HL-60/S4 (cell line): ENCODE data around the gene SLC6A19.

ENCODE experiments used
- in situ Hi-C: fragments of 300-500 bp; cut with MboI; formaldehyde crosslinking; loops from 2 replicates; pipeline ENCODE4 v1.14.3; 2022; ENCODE audit warnings: low sequenced_read_pairs

SLC6A19 gene

GRCh38 chr5:1206521-1207412, 5.4 kb downstream of the SLC6A19 start:
- in situ Hi-C loops: no loop called here

GRCh38 chr5:1207555-1207954, 6.2 kb downstream of the SLC6A19 start:
- in situ Hi-C loops: no loop called here

- in situ Hi-C loops: no loop called here
Observed at GRCh38 chr5:1208221-1208742, 6.9 kb downstream of the SLC6A19 start.

GRCh38 chr5:1208743-1209488, 7.5 kb downstream of the SLC6A19 start:
- in situ Hi-C loops: no loop called here

GRCh38 chr5:1209489-1209852, 8.1 kb downstream of the SLC6A19 start:
- in situ Hi-C loops: no loop called here

GRCh38 chr5:1209896-1210776, 8.7 kb downstream of the SLC6A19 start:
- in situ Hi-C loops: no loop called here

GRCh38 chr5:1210832-1211251, 9.4 kb downstream of the SLC6A19 start:
- in situ Hi-C loops: no loop called here

GRCh38 chr5:1211701-1212100, 10.3 kb downstream of the SLC6A19 start:
- in situ Hi-C loops: no loop called here

- in situ Hi-C loops: no loop called here
Observed at GRCh38 chr5:1212271-1212670, 10.9 kb downstream of the SLC6A19 start.

- in situ Hi-C loops: no loop called here
Observed at GRCh38 chr5:1212881-1213280, 11.5 kb downstream of the SLC6A19 start.

GRCh38 chr5:1213508-1214162, 12.2 kb downstream of the SLC6A19 start:
- in situ Hi-C loops: no loop called here

GRCh38 chr5:1214163-1214935, 13.0 kb downstream of the SLC6A19 start:
- in situ Hi-C loops: no loop called here

- in situ Hi-C loops: no loop called here
Observed at GRCh38 chr5:1214936-1215220, 13.5 kb downstream of the SLC6A19 start.

GRCh38 chr5:1215320-1216096, 14.1 kb downstream of the SLC6A19 start:
- in situ Hi-C loops: no loop called here

- in situ Hi-C loops: no loop called here
Observed at GRCh38 chr5:1216211-1216917, 15.0 kb downstream of the SLC6A19 start.

- in situ Hi-C loops: no loop called here
Observed at GRCh38 chr5:1216918-1217295, 15.5 kb downstream of the SLC6A19 start.

GRCh38 chr5:1217596-1218206, 16.3 kb downstream of the SLC6A19 start:
- in situ Hi-C loops: no loop called here
